HG03342 (cell line): ENCODE data around the gene L3MBTL1.
"Not testable (repeated sequence)": the region's sequence is repeated elsewhere in the genome, so short reads cannot be mapped to it uniquely, and the experiment has no call there.

ENCODE experiments used
- ATAC-seq: cut with Tn5 transposase; IDR thresholded peaks from one replicate; pipeline ENCODE4 v1.9.1; 2021; ENCODE audit warnings: mild to moderate bottlenecking, moderate library complexity; ENCODE audit not compliant: unreplicated experiment

L3MBTL1 gene

DNA sequence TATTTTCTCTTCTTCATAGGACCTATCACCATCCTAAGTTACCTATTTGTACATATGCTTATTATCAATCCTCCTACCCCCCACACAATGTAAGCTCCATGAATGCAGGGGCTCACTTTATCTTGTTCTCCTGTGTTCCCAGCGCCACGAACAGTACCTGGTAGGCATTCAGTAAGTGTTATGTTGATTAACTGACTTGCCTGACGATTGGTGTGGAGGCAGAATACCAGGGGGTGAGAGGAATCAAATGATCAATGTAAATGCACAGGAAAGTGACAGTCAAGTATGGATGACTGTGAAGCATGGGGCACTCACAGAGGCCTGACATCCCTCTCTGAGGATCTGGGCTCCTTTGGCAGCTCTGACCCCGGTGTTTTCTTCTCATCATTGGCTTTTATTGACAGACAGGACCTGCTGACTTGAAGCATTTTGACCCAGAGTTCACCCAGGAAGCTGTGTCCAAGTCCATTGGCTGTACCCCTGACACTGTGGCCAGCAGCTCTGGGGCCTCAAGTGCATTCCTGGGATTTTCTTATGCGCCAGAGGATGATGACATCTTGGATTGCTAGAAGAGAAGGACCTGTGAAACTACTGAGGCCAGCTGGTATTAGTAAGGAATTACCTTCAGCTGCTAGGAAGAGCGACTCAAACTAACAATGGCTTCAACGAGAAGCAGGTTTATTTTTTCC is 77.1 kb downstream of the L3MBTL1 start:
- ATAC-seq = no peak

DNA sequence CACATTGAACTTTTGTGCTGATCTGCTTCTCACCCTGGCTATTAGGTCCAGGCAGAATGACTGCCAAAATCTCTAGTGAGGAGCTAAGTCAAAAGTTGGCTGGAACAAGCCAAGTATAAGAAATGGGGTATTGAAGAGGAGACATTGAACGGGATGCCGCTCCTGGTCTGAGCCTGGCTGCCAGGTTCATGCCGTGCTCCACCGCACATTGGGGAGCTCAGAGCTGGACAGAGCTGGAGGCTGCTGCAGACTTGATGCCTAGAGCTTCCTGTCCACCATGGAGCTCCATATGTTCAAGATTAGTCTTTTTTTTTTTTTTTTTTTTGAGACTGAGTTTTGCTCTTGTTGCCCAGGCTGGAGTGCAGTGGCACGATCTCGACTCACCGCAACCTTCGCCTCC is 79.1 kb downstream of the L3MBTL1 start:
- no peak for ATAC-seq

DNA sequence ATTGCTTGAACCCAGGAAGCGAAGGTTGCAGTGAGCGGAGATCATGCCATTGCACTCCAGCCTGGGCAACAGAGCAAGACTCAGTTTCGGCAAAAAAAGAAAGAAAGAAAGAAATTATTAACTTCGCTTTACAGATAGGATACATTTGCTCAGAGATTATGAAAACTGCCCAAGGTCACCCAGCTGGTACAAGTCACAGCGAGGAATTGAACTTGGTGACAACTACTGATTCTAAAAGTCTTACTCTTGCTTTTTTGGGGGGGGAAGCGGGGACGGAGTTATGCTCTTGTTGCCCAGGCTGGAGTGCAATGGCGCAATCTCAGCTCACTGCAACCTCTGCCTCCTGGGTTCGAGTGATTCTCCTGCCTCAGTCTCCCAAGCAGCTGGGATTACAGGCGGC is 81.0 kb downstream of the L3MBTL1 start:
- not testable (repeated sequence) for ATAC-seq

DNA sequence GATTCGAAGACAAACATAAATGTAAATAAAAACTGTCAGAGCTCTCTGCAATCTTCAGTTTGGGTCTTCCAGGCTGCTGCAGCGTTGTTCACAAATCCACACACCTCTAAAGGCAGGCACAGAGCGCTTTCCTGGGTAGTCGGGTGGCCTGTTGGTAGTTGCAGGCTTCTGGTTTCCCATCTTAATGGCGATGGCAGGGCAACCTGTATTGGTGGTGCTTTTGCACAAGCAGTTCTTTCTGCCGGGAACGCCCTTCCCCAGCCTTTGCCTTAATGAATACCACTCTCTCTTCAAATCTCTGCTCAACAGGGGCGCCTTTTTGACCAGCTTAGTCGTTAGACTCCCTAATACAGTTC is 82.5 kb downstream of the L3MBTL1 start:
- ATAC-seq = no peak

DNA sequence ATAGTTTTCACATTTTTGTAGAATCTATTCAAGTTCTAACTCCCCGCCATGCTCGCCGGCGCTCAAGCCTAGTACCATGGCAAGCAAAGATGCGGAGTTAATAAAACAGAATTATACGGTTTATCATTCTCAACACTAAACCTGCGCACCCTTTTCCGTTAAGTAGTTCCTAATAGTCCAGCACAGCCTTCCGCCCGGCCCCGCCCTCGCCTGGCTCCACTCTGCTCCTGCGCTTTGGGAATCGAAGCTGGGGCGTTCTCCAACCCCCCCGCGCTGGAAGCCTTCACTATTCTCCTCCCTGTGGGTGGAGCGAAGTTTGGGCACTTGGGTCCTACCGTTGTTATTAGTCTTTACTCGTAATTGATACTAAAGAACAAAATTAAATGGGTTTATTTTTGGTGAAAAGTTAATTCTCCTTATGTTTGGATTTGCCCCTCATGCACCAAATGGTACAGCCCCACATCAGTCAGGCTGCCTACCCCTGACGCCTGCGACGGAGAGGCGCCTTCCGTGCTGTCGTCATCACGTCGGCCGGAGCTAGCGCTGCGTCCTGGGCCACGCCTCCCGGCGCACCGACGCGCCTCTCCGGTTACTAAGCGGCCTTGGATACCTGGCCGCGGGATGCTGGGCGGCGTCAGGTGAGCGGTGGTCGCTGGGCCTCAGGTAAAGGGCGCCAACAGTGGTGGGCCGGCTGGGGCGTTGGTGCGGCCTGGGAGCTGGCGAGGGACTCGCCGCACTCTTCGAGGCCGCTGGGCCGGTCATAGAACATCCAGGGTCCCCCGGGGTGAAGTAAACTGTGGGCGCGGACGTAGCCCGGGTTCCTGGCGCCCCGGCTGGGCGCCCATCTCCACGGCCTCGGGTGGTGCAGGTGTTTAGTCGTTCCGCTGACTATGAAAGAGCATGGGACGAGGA is 83.2 kb downstream of the L3MBTL1 start, which contains the start of gene IFT52:
TSS of gene IFT52 (plus strand) at position 546 of the 912 bp plus-strand sequence. CDS start 3,762 bp downstream, outside the sequence.
- peak; percentile 99 for ATAC-seq
